GM19452 (cell line): ENCODE results near the gene MSRB3.

Experiments
- ATAC-seq: cut with Tn5 transposase; IDR thresholded peaks from one replicate; pipeline ENCODE4 v1.9.1; 2021; ENCODE audit not compliant: unreplicated experiment

MSRB3 gene

DNA sequence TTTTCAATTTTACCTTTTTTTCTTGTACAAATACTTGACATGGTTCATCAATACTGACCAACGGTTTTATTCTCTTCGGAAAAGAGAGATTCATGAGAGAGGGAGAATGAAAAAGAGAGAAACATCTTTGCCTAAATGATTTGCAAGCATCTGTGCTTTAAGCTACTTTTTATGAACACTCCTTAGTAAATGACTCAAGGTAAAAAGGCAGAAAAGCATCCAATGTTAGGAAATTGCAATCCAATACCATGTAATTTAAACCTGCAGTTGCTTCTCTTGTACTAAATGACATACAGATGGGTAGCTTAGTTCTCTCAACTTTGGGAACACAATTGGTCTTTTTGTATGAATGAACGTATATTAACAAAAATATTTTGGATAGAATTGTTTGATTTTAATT is 46.1 kb downstream of the MSRB3 start:
- no peak for ATAC-seq

DNA sequence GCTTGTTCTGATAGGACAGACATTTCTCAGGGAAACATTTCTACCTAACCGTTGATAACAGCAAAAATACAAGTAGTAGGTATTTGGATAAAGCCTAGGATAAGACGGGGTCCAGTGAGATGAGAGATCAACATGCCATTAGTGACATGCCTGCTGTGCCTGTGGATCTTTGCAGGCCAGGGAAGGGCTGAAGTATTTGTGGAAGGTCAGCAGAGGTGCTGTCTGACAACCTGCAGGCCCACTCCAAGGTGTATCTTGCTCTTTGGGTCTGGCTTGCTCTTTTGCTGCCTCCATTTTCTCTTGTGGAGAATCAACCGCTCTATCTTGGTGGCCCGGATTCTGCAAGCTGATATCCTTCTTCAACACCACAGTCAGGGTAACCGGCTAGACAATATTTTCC is 46.7 kb downstream of the MSRB3 start:
- ATAC-seq = no peak

DNA sequence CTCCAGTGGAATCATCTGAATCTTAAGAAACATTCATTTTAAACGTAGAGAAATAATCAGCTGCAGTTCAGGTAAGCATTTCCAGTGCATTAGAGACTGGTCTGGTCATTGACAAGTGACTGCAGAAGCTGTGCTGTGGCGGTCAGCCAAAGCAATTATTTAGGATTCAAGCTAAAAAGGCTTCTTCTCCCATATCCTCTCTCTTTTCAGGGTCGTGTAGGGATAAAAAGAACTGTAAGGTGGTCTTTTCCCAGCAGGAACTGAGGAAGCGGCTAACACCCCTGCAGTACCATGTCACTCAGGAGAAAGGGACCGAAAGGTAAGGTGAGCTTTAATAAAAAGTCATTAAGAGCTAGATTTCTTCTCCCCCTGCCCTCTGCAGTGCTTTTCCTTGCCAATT is 48.1 kb downstream of the MSRB3 start:
- no peak for ATAC-seq

DNA sequence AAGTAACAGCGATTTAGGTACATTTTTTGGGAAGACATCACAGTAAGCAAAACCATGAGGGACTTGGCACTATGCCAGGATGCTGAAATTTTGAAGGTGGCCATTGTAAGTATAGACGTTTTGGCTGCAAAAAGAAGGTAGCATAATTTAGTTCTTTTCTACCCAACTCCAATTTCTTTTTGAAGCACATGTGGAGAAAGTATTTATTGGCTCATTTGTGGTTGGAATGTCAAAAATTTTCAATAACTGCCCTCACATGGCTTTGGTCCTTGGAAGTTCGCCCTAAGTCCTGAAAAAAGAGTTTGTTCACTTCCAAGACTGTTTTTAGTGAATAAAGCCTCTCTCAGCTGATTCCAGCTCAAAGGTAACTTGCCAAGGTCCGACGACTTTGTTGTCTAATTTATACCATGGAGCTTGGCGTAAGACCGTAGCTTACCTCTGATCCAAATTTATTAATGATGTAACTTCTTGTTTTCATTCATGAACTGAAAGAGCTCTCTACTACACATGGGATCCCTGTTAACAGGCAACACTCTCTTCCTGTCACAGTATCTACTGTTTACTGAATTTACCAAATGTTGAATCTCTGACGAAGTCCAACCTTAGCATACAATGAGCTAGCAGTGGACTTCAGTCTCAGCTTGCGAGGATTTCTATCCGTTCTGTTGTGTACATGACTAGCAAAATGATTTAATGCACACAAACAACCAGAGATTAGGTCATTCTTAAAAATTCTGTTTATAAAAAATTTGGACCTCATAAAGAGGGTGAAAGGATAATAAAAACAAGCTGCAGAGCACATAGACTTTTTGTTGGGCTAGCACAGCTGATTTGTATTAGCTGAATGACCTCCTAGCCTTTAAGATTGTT is 49.0 kb downstream of the MSRB3 start:
- no peak for ATAC-seq

DNA sequence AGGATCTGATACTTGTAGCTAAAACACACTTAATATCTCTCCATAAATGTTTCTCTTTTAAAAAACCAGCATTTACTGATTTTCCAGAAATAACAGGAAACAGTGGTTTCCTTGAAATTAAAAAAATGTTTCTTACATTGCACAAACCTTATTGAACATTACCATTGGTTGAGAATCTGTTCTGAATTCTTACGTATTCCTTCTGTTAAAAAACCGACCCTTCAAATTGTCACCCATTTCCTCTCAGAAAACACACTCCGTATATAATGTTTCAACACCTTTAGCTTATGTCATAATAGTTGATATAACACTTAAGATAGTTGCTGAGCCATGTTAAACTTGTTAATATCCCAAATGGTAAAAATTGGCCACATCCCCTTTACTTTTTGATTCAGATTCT is 51.2 kb downstream of the MSRB3 start:
- no peak for ATAC-seq

DNA sequence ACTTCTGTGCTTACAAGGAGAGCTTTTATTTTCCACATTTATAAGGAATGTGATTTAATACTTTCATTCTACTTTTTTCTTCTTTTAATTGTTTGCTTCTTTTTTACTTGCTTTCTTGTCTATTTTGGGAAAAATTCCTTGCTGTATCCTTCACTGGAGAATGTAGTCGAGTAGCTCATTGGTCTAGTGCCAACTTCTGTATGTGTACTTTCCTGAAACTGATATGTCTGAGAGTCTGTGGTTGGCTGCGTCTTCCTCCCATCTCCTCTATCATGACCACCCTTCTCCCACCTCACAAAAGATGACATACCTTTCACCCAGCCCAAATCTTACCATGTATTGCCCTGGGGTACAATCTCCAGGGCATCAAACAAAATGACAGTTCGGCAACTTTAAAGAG is 51.8 kb downstream of the MSRB3 start:
- ATAC-seq = no peak

DNA sequence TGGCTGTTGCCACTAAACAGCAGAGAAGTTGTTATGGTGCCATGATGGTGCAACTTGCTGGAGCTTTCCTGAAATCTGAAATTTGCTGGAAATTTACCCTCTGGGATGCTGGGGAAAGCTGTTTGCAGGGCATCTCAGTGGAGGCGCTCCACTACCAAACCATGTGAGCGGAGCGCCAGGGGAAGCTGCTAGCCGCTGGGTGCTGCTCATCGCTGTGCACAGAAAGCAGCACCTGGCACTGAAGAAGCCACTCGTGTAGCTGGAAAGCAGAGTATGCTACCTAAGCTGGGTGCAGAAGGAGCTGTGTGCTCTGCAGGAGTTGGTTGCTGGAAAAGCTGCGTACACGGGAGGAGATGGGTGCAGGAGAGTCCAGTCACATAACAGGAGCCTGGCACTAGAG is 53.0 kb downstream of the MSRB3 start:
- no peak for ATAC-seq

DNA sequence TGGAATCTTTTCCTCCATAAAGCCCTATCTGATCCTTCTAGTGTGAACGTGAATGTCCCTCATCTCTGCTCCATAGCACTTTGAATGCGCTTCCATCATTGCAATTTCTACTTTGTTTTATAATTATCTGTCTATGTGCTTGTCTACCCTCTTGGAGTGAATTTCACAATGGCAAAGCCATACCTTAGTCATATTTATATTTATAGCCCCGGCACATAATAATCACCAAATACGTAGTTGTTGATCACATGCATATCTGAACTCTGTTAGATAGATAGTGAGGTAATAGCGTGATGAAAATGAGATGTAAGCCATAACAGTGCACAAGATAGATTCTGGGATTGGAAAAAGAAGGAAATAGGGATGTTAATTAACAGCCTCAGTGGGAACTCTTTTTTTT is 55.2 kb downstream of the MSRB3 start:
- ATAC-seq = no peak

DNA sequence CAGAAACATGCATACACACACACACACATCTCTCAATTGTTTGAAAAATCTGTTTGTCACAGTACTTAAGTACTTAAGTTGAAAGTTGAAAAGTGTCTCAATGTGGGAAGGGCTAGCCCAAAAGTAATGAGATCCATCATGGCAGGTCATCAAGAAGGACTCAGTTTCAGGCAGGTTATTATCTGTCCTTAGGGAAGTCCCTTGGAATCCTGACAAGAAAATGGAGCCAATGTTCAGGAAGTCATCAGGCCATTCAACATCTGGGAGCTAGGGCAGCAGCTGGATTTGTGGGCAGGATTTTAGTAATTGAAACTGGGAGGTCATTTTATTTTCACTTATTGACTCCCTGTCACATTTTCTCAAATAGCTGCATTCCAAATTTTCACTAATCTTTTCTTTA is 56.0 kb downstream of the MSRB3 start:
- ATAC-seq = no peak

DNA sequence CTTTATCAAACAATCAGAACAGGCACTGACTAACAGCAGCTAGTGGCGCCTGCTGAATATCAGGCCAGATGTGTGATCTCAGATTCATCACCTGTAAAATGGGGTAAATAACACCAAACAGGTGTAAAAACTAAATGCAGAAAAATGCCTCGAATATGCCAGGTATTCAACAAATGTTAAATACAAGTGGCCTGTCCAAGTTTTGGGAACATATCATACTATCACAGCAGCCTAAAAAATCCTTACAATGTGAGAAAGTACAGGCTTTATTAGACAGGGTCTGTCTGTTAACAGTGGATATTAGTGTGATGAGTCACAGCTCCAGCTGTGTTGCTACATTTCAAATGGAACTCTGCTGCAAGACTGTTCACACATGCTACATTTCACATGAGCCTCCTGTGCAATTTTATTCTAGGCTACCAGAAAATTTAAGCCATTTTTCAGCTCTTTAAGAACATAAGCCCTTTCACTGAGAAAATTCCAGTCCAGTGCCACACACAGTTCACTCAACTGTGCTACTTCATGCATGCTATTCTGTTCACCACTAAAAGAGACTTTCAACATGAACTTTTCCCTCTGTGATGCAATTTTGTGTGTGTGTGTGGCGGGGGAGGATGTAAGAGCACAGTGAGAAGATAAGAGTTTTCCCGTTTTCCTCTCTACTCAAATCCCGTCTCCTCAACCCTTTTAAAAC is 56.7 kb downstream of the MSRB3 start:
- ATAC-seq = no peak

DNA sequence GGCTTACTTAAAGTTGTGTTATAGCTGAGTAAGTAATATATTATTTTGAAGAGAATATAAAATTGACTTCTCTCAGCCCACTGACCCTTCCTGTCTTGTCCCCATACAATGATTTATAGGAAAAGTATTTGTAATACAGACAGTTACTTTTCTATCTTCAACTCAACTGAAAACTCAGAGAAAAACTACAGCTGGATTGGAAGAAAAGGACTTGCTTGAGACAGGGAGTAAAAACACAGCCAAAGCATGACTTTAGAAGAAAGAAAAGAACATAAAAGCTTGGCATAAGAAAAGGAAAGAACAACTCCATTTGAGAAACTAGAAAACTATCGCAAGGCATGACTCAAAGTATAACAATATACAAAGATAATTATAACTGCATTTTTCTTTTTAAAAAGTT is 57.5 kb downstream of the MSRB3 start:
- ATAC-seq = no peak

DNA sequence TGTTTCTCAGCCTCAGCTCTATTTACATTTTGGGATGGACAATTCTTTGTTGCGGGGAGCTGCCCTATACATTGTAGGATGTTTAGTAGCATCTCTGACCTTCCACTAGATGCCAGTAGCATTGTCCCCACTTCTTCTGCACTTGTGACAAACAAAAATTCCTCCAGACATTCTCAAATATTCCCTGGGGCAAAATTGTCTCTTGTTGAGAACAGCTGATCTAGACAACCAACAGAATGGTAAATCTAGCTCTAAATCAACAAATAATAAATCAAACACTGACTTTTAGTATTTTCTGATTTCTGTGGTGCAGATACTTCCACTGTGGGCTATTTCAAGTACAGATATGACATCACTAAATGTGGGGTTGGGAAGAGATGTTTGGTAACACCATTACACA is 60.7 kb downstream of the MSRB3 start:
- no peak for ATAC-seq

DNA sequence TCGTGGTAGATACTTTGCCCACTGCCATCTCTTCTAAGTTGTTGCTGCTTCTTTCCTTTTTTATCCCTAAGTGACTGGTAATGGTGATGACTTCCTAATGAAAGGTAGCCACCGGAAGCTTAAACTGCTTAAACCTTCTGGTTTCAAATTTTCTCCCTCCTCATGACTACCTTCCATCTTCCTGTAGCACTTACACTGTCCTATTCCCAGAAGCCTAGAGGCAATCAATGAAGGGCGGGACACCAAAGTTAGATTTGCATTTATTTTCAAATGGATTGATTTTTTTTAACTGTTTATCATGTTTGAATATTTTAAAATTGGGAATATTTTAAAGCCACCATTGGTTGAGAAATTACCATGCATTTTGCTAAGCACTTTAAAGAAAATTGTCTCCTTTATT is 64.7 kb downstream of the MSRB3 start:
- ATAC-seq = no peak

DNA sequence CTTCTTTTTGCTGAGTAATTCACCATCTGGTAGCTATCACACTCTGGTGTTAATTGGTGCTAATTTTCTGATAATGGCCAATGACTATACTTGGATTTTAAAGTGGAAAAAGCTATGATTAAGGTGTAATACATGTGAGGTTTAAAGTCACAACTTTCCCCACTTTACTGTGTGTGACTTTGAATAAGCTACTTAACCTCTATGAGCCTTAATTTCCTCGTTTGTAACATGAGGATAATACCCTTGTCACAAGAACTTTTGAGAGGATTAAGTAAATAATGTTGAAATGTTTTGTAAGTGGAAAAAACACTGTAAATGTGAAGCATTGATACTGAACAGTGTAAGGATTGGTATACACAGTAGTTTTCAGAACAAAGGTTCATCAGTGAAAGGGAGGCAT is 65.3 kb downstream of the MSRB3 start:
- ATAC-seq = no peak

DNA sequence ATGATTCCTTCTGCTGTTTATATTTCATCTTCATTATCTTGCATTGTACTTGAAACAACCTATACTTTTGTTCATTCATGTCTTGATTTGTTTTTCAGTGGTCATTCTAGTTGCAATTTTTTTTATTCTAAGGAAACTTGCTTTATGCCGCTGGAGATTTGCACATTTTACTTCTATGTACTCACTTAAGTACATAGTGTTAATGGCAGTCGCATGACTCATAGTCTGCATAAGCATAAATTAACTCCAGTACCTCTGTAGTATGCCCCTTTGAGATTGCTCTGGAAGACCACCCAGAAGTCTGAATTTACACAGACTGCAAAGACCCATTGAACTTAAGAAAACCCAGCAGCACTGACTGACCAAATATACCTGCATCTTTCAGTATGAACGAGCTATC is 77.0 kb downstream of the MSRB3 start:
- no peak for ATAC-seq

DNA sequence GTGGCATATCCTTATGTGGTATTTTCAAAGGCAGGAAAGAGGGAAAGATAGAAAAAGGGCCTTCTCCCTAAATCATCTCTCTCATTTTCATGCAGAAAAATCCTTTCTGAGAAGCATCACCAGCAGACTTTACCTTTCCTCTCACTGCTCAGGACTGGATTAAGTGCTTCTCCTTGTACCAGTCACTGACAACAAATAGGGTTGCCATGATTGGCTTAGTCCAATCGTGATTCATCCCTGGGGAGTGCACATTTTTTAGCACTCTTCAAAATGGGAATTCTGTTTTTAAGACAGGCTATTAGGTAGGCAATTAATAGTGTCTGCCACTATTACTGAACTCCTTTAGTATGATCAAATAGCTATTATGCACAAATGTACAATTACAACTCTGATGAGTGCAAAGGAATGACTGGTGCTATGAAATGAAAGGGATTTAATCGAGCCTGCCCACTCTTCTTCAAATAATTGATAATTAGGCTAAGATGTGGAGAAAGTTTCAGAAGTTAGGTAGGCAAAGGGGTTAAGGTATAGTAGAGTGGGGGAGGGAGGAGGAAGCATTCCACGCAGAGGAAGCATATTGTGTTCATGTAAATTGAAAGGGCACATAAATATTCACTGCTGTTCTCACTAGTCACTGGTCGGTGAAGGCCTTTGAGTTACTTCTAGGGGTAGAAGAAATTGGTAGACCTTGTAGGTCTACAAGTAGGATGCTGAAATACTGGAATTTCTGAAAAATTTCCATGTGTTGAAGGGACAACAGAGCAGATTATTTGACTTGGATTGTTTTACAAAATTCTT is 84.0 kb downstream of the MSRB3 start:
- no peak for ATAC-seq

DNA sequence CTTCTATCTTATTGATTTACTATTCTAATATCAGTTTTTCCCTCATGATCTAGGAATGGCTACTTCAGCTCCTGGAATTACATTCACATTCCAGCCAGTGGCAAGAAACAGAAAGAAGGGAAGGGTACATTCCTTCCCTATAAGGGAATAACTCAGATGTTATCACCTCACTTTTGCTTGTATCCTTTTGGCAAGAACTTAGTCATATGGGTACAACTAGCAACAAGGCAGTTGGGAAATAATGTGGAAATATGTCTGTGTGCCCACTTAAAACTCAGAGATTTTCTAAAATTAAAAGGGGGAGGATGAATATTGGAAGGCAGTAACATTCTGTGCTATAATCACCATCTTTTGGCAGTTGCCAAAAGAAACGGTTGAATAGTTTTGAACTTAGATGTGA is 85.6 kb downstream of the MSRB3 start:
- no peak for ATAC-seq

DNA sequence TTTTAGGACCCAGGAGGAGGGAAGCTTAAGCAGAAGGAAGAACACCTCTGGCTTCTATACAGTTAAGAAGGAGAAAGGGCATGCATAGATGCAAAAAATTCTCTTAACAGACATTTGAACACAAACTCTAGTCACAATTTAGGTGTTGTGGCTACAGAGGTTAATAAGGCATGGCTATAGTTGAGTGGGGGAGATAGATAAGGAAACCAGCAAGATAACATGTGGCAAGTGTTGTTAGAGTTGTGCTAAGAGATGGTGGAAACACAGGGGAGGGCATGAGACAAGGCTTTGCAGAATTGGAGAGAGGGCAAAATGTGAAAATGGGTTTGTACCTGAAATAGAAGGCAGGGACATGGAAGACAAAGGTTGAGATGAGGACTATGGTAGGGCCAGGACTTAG is 88.9 kb downstream of the MSRB3 start:
- ATAC-seq = no peak

DNA sequence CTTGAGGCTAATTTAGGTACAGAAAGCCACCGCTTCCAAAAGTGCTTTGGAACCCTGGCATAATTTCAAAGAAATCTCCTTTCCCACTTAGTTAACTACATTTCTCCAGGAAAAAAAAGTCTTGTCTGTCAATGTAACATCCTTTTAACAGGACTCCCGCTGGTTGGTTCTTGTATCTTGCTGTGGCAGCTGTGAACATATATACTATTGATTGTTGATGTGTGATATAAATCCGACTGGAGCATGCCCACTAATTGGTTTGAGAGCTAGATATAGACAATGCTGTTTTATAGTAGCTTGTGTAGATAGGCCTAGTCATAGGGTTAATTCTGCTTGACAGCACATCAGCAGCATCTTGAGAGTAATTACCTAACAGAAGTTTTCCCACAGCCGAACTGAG is 89.6 kb downstream of the MSRB3 start:
- no peak for ATAC-seq

DNA sequence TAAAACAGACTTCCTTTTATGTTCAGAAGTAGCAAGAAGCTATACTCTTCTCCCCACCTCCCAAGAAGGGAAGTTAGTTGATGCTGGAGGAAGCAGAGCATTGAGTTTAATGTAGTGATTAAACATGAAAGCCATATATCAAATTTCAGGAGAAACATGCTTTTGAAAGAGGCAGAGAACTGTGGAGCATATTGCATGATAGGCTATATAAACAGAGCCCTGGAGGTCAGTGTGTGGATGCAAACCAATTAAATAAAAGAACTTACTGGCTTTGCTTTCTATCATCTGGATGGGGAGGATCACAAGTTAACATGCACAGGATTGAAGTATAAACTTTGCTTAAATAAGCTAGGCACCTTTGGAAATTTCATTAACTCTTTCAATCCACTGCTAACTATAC is 94.1 kb downstream of the MSRB3 start:
- ATAC-seq = no peak

DNA sequence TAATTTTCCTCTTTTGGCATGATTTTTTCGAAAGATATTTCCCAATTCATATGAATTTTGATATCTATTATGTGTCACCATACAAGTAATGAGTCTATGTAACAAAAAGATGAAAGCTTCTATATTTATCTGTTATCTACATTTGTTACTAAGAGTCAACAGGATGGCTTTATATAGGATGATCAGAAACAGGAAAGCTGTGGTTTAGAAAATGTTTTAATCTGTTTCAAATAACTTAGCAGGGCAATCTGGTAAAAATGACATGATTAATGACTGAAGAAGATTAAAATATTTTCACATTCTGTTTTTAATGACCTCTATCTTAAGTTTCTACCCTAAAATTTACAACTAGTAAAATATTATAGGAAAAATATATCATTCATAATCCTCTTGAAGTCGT is 105.8 kb downstream of the MSRB3 start:
- ATAC-seq = no peak

DNA sequence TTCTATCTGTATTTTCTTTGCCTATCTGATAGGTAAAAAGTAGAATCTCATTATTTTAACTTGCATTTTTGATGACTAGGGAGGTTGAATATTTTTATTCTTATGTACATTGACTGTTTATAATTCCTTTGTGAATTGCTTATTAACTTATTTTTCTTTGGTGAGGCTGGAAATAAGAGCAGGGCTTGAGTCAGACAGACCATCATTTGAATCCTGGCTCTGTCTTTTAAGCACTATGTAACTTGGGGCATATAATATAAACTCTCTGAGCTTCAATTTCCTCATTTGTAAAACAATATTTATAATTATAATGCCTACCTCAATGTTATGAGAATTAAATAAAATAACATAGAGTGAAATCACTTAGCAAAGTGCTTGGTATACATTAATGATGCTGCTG is 108.9 kb downstream of the MSRB3 start:
- ATAC-seq = no peak
